ENCODE data around the gene EVC. TPM values are rescaled to one million over a fixed set of nuclear protein-coding genes. Genes with fewer than 3 reads are reported as not detected.

Gene EVC
- total RNA-seq, 1 experiment from 2014 or later: not detected

- Histone ChIP-seq H3K27me3 (replicated peaks; ENCODE audit: control insufficient read depth, insufficient read depth, low read length) (no peaks in the 10 kb centered on the region), H3K4me1 (no peaks in the 10 kb centered on the region), H3K4me3 (ENCODE audit: low read depth, low read length) (no peak overlapping the region), H3K36me3 (ENCODE audit: control insufficient read depth, insufficient read depth, low read length) (no peaks in the 10 kb centered on the region), H3K9me3 (no peaks in the 10 kb centered on the region)
- ChIA-PET CTCF (no interaction called here), POLR2A (no interaction called here)
- no peak for TF ChIP-seq CTCF (IDR thresholded peaks at IDR 0.05; ENCODE audit: insufficient read depth in 1 of 2, low read depth in 1 of 2, low read length in 1 of 2, severe bottlenecking in 1 of 2, unreplicated experiment in 1 of 2)
- Mint-ChIP-seq H3K27ac (ENCODE audit: unreplicated experiment) (no peak overlapping the region), H3K4me3 (ENCODE audit: unreplicated experiment) (no peak overlapping the region), H3K4me1 (ENCODE audit: low read depth, unreplicated experiment) (no peaks in the 10 kb centered on the region), H3K9me3 (ENCODE audit: unreplicated experiment) (no peaks in the 10 kb centered on the region), H3K36me3 (ENCODE audit: insufficient read depth, unreplicated experiment) (no peaks in the 10 kb centered on the region), H3K27me3 (ENCODE audit: insufficient read depth, unreplicated experiment) (peaks cover 3% of the 10 kb centered on the region)
- no TSS peak for BruUV-seq (replicated peaks)
- DNase-seq: no peak
- intact Hi-C loops (cut with micrococcal nuclease; ENCODE audit: unreplicated experiment): no loop called here
Observed at GRCh38 chr4:5752376-5753184, 41.6 kb downstream of the EVC start.

- ChIA-PET CTCF (no interaction called here), POLR2A (no interaction called here)
- H3K9me3 Mint-ChIP-seq (ENCODE audit: unreplicated experiment): no peaks in the 10 kb centered on the region
- H3K36me3 Mint-ChIP-seq (ENCODE audit: insufficient read depth, unreplicated experiment): no peaks in the 10 kb centered on the region
- Histone ChIP-seq H3K4me3 (ENCODE audit: low read depth, low read length) (no peak overlapping the region), H3K4me1 (no peaks in the 10 kb centered on the region), H3K36me3 (ENCODE audit: control insufficient read depth, insufficient read depth, low read length) (no peaks in the 10 kb centered on the region), H3K27me3 (replicated peaks; ENCODE audit: control insufficient read depth, insufficient read depth, low read length) (no peaks in the 10 kb centered on the region), H3K9me3 (no peaks in the 10 kb centered on the region)
- no peak overlapping the region for H3K27ac Mint-ChIP-seq (ENCODE audit: unreplicated experiment)
- DNase-seq: no peak
- TF ChIP-seq CTCF (IDR thresholded peaks at IDR 0.05; ENCODE audit: insufficient read depth in 1 of 2, low read depth in 1 of 2, low read length in 1 of 2, severe bottlenecking in 1 of 2, unreplicated experiment in 1 of 2): no peak
- H3K4me1 Mint-ChIP-seq (ENCODE audit: low read depth, unreplicated experiment): no peaks in the 10 kb centered on the region
- H3K27me3 Mint-ChIP-seq (ENCODE audit: insufficient read depth, unreplicated experiment): peaks cover 3% of the 10 kb centered on the region
- no peak overlapping the region for H3K4me3 Mint-ChIP-seq (ENCODE audit: unreplicated experiment)
- intact Hi-C loops (cut with micrococcal nuclease; ENCODE audit: unreplicated experiment): no loop called here
- no TSS peak for BruUV-seq (replicated peaks)
Observed at GRCh38 chr4:5753366-5753765, 42.4 kb downstream of the EVC start.

DNA sequence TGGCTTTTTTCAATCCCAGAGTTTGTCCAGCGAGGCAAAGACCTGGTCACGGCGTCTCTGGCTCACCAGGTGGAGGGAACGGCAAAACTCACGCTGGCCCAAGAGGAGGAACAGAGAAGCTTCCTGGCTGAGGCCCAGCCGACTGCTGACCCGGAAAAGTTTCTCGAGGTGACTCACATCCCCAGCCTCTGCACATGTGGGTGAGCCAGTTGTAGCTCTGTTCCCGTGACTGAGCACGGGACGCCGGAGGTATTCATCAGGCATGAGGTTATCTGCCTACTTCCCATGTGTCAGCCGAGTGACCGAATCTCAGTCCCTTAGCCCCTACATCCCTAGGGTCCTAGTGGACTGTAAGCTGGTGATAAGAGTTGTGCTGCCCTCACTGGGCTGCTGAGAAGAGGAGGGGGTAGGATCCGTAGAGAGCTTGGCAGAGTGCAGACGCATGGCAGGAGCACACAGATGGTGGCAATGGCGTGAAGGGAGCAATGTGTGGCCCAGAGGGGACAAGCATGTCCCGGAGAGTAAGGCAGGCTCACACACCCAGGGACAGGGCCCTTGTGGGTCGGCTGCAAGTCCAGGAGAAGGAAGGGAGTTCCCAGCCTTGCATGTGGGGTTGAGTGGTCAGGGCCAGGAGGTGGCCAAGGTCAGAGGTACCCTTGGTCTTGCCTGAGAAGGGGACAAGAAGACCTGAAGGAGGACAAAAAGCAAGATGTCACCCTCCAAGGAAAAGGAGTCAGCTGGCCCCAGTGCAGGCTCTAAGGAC, 42.9 kb downstream of the EVC start:
- ChIA-PET POLR2A (no interaction called here), CTCF (no interaction called here)
- no TSS peak for BruUV-seq (replicated peaks)
- Histone ChIP-seq H3K4me1 (no peaks in the 10 kb centered on the region), H3K4me3 (ENCODE audit: low read depth, low read length) (no peak overlapping the region), H3K9me3 (no peaks in the 10 kb centered on the region), H3K36me3 (ENCODE audit: control insufficient read depth, insufficient read depth, low read length) (no peaks in the 10 kb centered on the region), H3K27me3 (replicated peaks; ENCODE audit: control insufficient read depth, insufficient read depth, low read length) (no peaks in the 10 kb centered on the region)
- Mint-ChIP-seq H3K36me3 (ENCODE audit: insufficient read depth, unreplicated experiment) (no peaks in the 10 kb centered on the region), H3K4me1 (ENCODE audit: low read depth, unreplicated experiment) (no peaks in the 10 kb centered on the region), H3K27me3 (ENCODE audit: insufficient read depth, unreplicated experiment) (peaks cover 3% of the 10 kb centered on the region), H3K4me3 (ENCODE audit: unreplicated experiment) (no peak overlapping the region), H3K27ac (ENCODE audit: unreplicated experiment) (no peak overlapping the region), H3K9me3 (ENCODE audit: unreplicated experiment) (no peaks in the 10 kb centered on the region)
- no peak for TF ChIP-seq CTCF (IDR thresholded peaks at IDR 0.05; ENCODE audit: insufficient read depth in 1 of 2, low read depth in 1 of 2, low read length in 1 of 2, severe bottlenecking in 1 of 2, unreplicated experiment in 1 of 2)
- DNase-seq: no peak
- intact Hi-C loops (cut with micrococcal nuclease; ENCODE audit: unreplicated experiment): no loop called here

Measured in Caco-2 (cell line).